HG03064 (cell line): ENCODE measurements around the gene COQ10A.
"Not testable (repeated sequence)": the region's sequence is repeated elsewhere in the genome, so short reads cannot be mapped to it uniquely, and the experiment has no call there.

Experiments
- ATAC-seq: cut with Tn5 transposase; IDR thresholded peaks from one replicate; pipeline ENCODE4 v1.9.1; 2021; ENCODE audit warnings: low read depth; ENCODE audit not compliant: unreplicated experiment

The COQ10A gene

DNA sequence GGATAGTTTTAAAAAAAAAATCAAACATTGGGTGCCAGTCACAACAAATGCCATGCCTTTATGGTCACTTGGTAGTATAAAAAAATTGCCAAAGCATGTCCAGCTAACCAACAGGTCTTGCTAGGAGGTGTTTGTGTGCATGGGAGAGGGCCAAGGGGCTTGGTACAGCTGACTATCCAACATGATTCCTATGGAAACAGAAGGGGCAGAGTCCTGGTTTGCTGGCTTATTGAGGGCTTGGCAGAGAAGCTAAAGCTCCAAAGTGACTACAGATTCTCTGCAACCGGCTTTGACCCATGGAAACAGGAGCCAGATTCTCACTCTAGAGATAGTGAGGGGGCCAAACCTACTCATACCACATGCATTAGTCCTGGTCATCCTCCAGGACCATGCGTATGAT, 5.7 kb downstream of the COQ10A start:
- ATAC-seq, result not testable (repeated sequence)

DNA sequence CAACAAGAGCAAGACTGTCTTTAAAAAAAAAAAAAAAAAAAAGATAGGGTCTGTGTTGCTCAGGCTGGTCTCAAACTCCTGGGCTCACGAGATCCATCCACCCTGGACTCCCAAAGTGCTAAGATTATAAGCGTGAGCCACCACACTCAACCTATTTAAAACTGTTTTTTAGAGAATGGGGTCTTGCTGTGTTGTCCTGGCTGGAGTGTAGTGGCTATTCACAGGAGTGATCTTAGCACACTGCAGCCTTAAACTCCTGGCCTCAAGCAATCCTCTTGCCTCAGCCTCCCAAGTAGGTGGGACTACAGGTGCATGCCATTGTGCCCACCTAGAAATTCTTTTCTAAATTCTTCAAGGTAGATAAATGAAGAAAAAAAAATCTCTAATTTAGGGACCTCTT, 7.6 kb downstream of the COQ10A start:
- ATAC-seq, result no peak

DNA sequence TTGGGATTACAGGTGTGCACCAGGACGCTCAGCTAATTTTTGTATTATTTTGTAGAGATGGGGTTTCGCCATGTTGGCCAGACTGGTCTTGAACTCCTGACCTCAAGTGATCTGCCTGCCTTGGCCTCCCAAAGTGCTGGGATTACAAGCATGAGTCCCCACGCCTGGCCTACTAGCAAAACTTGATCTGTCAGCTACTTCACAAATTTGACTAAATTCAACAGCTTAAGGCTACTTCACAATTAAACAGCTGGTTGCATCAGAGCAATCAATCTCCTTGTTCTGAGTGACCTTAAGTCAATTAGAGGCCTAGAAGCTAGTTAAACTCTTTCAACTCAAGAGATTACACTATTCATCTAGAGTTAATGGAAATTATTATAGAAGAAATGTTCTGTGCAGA, 12.2 kb downstream of the COQ10A start:
- no peak for ATAC-seq

DNA sequence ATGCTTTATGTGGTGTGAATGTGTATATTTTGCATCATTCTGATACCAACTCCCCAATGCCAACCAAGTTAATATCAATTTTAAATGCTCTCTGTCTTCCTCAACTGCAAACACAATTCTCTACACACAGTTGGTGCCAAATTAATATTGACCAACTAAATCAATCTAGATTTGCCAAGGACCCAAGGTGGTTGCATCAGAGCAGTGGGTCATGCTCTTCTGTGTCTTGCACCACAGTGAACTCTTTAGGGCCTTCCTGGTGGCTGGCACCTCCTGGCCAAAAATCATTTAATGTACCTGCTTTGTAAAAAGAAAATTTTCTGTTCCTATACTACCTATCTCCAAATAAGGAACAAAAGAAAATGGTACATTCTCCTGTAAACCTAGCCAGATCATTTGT, 14.1 kb downstream of the COQ10A start:
- ATAC-seq, result no peak

DNA sequence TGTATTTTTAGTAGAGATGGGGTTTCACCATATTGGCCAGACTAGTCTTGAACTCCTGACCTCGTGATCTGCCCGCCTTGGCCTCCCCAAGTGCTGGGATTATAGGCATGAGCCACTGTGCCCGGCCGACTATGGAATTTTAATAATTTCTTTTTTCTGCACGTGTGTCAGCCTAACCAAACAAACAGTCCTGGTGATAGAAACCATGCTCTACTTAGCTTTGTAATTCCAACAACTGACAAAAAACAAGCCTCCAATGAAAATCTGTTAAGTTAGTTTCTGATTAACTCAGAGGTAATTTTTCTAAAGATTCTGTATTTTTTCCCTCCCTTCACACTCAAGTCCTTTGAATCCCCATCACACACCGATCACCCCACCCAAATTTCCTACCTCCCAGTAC, 15.3 kb downstream of the COQ10A start:
- ATAC-seq, result no peak

DNA sequence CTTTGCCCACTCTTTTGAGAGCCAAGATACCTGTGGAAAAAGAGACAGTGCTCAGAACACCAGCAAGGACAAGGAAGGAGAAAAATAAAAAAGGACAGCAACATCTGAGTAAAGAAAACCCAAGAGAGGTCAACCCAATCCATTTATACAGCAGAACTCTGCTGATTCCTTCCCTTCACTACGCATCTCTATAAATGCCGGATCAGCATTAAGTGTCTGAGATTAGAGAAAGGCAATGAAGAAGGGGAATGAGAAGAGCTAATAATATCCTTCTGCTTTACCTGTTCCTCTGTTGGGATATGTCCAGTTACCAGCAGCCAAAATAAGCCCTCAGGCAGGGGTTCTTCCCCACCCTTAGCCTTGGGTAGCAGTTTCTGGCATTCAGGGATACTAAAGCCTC, 15.8 kb downstream of the COQ10A start:
- ATAC-seq, result no peak

DNA sequence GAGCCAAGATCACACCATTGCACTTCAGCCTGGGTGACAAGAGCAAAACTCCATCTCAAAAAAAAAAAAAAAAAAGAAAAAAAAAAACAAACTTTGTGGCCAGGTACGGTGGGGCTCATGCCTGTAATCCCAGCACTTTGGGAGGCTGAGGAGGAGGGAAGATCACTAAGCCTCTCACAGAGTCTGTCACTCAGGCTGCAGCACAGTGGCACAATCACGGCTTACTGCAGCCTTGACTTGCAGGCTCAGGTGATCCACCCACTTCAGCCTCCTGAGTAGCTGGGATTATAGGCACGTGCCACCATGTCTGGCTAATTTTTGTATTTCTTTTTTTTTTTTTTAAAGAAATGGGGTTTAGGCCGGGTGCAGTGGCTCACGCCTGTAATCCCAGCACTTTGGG, 17.5 kb downstream of the COQ10A start:
- not testable (repeated sequence) for ATAC-seq

DNA sequence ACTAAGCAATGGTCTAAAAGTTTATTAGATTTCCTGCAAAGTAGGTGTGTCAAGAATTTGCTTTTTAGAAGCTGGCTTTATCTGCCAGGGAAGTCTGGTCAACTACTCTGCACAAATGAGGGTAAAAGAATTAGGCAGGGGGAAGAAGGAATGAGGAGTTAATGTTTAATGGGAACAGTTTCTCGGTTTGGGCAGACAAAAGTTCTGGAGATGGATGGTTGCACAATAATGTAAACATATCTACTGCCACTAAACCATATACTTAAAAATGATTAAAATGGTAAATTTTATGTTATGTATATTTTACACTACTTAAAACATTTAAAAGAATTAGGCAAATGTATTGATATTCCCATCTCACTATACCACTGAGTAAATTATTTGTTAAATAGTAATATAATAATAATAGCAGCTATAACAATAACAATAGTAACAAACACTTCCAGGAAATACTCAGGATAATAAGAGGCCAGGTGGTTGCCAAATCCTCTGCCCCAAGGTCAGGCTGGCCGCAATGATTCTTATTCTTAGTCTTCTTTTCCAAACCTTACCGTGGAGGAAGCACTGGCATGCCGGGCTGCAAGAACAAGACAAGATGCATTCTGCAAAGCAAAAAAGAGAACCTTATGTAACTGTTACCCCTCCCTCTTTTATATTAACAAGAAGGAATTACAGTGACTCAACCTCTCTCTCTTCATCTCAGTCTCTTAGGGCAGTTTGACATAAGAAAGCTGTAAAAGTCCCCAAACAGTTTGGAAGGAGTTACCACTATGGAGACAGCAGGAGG, 19.5 kb downstream of the COQ10A start:
- ATAC-seq, result no peak

DNA sequence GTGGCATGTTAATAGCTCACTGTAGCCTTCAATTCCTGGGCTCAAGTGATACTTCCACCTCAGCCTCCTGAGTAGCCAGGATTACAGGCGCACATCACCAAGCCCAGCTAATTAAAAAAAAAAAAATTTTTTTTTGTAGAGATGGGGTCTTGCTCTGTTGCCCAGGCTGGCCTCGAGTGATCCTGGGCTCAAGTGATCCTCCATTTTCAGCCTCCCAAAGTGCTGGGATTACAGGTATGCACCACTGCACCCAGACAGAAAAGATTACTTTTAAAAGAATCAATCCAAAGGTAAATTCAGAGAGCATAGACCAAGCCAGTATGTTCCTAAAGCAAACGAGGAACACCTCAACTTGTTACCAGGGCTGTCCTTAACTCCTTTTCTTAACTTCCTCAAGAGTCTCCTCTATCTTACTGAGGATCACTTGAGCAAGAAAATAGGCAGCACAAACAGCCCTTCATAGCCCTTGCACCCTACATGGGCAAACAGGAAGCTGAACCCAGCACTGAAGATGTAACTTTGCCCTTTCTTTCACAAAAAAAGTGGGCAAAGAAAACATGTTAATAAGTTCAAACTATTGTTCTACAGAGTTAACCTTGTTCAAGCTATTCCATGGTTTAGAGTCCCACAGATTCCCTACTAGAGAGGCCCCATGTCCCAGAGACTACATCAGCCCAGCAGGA, 22.1 kb downstream of the COQ10A start:
- ATAC-seq, result no peak

DNA sequence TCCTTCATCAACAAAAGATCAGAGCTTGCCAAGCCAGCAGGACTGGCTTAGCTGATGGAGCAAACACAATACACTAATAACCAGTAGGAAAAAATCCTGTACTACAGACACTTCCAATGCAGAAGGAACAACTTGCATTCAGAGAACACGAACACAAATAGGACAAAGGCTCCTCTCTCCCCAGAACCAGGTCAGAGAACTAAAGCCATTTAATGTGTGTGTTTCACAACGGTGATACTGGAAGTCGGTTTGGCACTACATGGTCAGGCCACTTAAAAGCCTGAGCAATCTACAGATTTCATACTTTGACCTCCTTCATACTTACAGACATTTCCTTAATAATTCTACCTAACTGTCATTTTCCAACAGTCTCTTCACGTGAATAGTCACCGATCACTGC, 27.1 kb downstream of the COQ10A start:
- ATAC-seq, result no peak

DNA sequence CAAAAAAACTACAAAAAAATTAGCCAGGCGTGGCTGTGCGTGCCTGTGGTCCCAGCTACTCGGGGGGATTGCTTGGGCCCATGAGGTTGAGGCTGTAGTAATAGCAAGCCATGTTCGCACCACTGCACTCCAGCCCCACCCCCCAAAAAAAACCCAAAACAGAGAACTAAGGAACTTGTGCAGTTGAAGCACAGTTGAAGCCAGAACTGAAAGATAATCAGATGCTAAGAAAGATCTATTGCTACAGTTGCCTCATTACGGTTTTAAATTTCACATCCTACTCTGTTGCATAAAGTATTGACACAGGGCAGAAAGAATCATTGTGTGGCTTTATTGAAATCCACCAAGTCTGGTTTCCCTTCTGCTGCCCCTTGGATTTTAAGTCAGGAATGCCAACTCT, 29.6 kb downstream of the COQ10A start:
- no peak for ATAC-seq

DNA sequence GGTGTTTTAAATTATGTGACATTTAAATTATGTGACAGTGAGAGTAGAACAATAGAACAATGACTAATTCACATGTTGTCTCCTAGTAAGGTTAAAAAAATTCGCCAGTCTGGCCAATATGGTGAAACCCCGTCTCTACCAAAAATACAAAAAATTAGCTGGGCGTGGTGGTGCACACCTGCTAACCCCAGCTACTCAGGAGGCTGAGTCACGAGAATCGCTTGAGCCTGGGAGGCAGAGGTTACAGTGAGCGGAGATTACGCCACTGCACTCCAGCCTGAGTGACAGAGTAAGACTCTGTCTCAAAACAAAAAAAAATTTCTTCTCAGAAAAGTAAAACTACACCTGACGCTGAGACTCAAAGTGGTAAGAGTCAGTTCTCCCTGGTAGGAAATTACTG, 30.7 kb downstream of the COQ10A start:
- ATAC-seq, result no peak

DNA sequence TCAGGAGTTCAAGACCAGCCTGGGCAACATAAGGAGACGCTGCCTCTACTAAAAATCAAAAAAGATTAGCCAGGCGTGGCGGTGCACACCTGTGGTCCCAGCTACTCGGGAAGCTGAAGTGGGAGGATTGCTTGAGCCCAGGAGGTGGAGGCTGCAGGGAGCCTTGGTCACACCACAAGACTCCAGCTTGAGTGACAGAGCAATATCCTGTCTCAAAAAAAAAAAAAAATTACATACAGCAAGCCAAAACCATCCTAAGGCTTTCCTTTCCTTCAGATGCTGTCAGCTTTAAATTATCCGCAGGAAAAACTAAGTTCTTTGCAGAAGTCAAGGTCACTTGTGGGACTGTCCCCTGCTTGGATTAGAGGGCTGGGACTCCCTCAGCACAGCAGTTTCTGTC, 32.1 kb downstream of the COQ10A start:
- no peak for ATAC-seq

DNA sequence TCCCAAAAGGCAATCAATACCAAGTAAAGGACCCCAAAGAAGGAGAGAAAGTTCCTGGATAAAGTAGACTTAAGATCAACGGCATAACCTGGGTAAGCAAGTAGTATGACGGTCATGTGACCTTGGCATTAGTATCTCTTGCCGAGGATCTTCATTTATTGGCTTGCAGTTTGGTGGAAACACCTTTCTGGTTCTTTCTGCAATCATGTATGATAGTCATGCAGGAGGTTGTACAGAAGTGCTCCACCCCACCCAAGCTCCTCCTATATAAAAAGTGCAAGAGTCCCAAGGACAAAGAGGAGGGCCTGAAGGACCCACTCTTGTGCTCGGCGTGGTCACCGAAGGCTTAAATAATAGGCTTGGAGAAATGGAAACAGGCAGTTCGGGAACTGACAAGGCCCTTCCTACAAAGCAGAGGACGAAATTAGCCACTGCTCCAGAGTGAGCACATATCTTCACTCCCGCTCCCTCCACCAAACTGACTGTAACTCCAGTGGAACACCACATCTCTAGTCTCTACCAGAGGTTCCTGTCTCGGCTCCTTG, 32.6 kb downstream of the COQ10A start:
- no peak for ATAC-seq

DNA sequence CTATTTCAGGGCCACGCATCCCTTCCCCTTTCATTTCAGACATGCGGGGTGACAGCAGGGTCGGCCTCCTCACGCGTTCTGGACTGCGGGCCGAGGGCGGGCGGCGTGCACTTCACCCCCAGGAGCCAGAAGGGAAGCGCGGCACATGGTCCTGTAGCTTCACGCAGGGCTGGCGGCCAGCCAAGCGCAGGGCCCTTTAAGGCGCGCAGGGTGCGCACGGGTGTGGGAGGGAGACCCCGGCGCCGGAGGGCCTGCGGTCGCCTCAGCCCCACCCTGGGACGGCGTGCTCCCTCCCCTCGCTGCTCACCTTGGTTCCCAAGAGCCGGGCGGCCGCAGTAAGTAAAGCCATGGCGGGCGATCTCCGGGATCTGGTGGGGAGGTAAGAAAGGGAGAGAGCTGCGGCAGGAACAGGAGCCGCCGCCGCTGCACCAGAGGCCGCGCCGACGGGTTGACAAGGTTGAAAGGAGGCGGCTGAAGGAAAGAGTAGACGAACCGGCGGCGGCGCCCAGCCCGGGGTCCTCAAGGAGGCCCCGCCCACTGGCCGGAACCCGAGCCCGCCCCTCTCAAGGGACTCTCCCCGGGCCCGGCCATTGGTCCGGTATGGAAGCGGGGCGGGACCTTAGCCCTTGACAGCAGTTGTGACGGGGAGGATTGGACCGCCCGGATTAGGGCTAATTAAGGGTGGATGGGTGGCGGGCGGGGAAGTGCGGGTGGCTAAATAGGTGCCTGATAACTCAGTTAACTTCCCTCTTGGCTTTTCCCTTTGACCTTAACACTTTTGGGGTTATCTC, 33.3 kb downstream of the COQ10A start, which contains the start of gene CS:
Gene CS, minus strand, starts transcription at position 478 of the 791 bp plus-strand sequence. Its CDS starts 129 bp downstream, at position 349.
- ATAC-seq, result peak; percentile 87

DNA sequence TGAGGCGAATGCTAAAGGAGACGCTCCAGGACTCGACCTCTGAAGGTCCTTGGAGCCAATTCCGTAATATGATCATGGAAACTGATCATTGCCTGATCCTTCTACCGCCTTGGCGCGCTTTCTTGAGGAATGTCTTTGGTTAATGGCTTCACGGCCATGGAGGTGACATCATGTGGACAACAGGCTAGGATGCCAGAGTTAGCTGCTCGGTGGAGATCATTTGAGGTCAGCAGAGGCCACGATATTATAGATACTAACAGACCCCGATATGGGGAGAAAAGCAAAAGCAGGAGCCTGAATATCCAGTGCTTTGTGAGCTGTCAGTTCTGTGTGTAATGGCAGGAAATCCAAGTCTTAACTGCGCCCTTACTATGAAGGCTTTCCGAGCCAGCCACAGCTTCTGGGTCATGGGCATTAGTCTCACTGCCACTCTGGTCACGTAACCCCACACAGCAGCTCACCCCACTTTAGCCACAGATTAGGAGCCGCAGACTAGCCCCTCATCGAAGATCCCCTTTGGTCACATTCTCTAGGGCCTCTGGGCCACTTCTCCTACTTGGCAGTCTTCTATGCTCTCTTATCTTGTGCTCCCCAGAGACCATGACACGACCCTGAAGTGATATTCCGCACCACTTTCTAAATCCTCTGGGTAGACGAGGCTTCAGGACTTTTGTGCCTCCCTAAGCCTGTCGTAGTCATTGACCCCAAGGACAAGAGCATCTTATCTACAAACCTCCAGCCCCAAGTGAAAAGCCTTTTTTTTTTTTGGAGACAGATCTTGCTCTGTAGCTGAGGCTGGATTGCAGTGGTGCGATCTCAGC, 34.1 kb downstream of the COQ10A start:
- no peak for ATAC-seq

DNA sequence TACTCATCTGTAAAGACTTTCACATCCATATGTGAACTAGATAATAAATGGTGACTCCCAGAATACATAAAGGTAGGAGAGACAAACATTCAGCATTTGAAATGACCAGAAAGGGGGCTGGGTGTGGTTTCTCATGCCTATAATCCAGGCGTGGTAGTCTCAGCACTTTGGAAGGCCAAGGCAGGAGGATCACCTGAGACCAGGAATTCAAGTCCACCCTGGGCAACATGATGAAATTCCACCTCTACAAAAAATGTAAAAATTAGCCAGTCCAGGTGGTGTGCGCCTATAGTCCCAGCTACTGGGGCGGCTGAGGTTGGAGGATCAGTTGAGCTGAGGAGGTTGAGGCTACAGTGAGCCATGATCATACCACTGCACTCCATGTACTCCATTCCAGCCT, 37.5 kb downstream of the COQ10A start:
- ATAC-seq, result no peak

DNA sequence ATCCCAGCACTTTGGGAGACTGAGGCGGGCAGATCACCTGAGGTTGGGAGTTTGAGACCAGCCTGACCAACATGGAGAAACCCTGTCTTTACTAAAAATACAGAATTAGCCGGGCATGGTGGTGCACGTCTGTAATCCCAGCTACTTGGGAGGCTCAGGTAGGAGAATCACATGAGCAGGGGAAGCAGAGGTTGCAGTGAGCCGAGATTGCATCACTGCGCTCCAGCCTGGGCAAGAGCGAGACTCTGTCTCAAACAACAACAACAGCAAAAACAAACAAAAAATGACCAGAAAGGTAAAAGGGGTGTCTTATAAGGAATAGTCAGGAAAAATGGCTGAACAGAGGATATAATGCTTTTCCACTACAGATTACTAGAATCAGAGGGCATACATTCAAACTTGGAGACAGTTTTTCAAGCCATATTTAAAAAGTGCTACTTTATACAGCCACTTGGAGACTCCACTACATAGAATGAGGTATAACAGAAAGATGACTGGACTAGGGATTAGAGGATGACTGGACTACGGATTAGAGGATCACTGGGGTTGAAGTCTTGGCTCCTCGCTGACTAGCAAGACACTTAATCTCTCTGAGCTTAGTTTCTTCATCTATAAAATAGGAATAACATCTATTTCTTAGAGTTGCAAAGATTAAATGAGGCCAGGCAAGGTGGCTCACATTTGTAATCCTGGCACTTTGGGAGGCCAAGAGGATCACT, 38.3 kb downstream of the COQ10A start:
- no peak for ATAC-seq

DNA sequence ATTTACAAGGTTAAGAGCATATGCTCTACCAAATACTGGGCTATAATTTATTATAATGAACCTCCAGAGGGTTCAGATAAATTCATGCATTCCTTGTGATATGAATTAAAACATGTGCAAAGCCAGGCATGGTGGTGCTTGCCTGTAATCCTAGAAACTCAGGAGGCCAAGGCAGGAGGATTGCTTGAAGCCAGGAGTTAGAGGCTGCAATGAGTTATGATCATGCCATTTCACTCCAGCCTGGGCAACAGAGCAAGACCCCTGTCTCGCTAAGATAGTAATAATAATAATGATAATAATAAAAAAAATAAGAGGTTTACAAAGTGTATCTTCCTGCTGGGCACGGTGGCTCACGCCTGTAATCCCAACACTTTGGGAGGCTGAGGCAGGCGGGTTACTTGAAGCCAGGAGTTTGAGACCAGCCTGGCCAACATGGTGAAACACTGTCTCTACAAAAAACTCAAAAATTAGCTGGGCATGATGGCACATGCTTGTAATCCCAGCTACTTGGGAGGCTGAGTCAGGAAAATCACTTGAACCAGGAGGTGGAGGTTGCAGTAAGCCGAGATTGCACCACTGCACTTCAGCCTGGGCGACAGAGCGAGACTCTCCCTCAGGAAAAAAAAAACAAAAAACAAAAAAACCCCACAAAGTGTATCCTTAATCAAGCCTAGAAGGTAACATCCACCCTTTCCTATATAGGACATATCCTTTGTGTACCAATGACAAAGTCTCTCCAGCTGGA, 40.7 kb downstream of the COQ10A start:
- ATAC-seq, result no peak
